Activated gamma-delta T cell (primary cell): Measurements from ENCODE around the gene VWC2.

ENCODE experiments used
- DNase-seq: peaks from one replicate; lab custom pipeline; 2025; lab: John Stamatoyannopoulos, UW

Gene VWC2

GRCh38 chr7:49783446-49783845 is 10.0 kb downstream of the VWC2 start:
- no peak for DNase-seq

- DNase-seq = no peak
Observed at GRCh38 chr7:49787980-49788379, 14.5 kb downstream of the VWC2 start.

- DNase-seq = no peak
Observed at GRCh38 chr7:49788455-49789059, 15.1 kb downstream of the VWC2 start.

- no peak for DNase-seq
Observed at GRCh38 chr7:49789736-49790135, 16.3 kb downstream of the VWC2 start.

- DNase-seq = no peak
Observed at GRCh38 chr7:49790209-49790608, 16.8 kb downstream of the VWC2 start.

- no peak for DNase-seq
Observed at GRCh38 chr7:49791088-49791741, 17.8 kb downstream of the VWC2 start.

GRCh38 chr7:49797987-49798660 is 24.7 kb downstream of the VWC2 start:
- no peak for DNase-seq

- DNase-seq = no peak
Observed at GRCh38 chr7:49800031-49800430, 26.6 kb downstream of the VWC2 start.

GRCh38 chr7:49802600-49802999 is 29.2 kb downstream of the VWC2 start:
- no peak for DNase-seq

GRCh38 chr7:49803812-49804211 is 30.4 kb downstream of the VWC2 start:
- no peak for DNase-seq

GRCh38 chr7:49805371-49806007 is 32.1 kb downstream of the VWC2 start:
- no peak for DNase-seq

GRCh38 chr7:49812534-49812933 is 39.1 kb downstream of the VWC2 start:
- DNase-seq = no peak

- DNase-seq = no peak
Observed at GRCh38 chr7:49817279-49817678, 43.8 kb downstream of the VWC2 start.

- no peak for DNase-seq
Observed at GRCh38 chr7:49821181-49821580, 47.7 kb downstream of the VWC2 start.

- DNase-seq = no peak
Observed at GRCh38 chr7:49822856-49823255, 49.4 kb downstream of the VWC2 start.

GRCh38 chr7:49823566-49823965 is 50.1 kb downstream of the VWC2 start:
- no peak for DNase-seq

- DNase-seq = no peak
Observed at GRCh38 chr7:49839863-49840645, 66.6 kb downstream of the VWC2 start.

- no peak for DNase-seq
Observed at GRCh38 chr7:49840751-49841405, 67.4 kb downstream of the VWC2 start.

- DNase-seq = no peak
Observed at GRCh38 chr7:49845626-49846025, 72.2 kb downstream of the VWC2 start.

- no peak for DNase-seq
Observed at GRCh38 chr7:49848211-49848841, 74.9 kb downstream of the VWC2 start.
